B cell (primary cell): ENCODE data around the gene CD164. TPM values are rescaled to one million over a fixed set of nuclear protein-coding genes. Genes with fewer than 3 reads are reported as not detected.

ENCODE experiments used
- ATAC-seq: fragments of 200-7000 bp; cut with Tn5 transposase; one replicate; pipeline ENCODE4 v1.10.0; 2021; ENCODE audit warnings: low read depth, mild to moderate bottlenecking, moderate number of reproducible peaks, moderate library complexity
- CTCF ChIA-PET: fragments of 350-600 bp; sonication (Branson Sonifier 250); formaldehyde crosslinking; loops from one replicate; lab custom pipeline; 2021; ENCODE audit warnings: antibody characterized with exemption, inconsistent platforms; lab: Charles Lee
- POLR2A ChIA-PET: fragments of 350-600 bp; sonication (Branson Sonifier 250); formaldehyde crosslinking; loops from one replicate; lab custom pipeline; 2021; ENCODE audit warnings: antibody characterized with exemption; lab: Charles Lee
- DNase-seq: peaks from one replicate; pipeline ENCODE4 v3.0.0; 2013
- H2AFZ ChIP-seq: 2 replicates; pipeline ENCODE4 v1.6.1; 2012; ENCODE audit warnings: mild to moderate bottlenecking, low read depth, low read length; ENCODE audit not compliant: insufficient read depth, poor library complexity, severe bottlenecking
- H3K27ac ChIP-seq, 2 donors: 1 replicate in 1 of 2; 2 replicates in 1 of 2; pipeline ENCODE4 v1.5.1; 2012 to 2013; ENCODE audit warnings: low read length in 2 of 2, mild to moderate bottlenecking in 2 of 2, moderate library complexity in 1 of 2
- H3K27me3 ChIP-seq, 4 experiments: fragments of 200-600 bp in 1 of 4; sonication (generic) in 1 of 4; replicated peaks in 1 of 4; 1 replicate in 2 of 4; 2 replicates in 2 of 4; pipeline versions ENCODE4 v1.6.1 to v1.7.0; 2013 to 2016; ENCODE audit warnings: low read length in 3 of 4, mild to moderate bottlenecking in 2 of 4, mixed read lengths in 1 of 4, moderate library complexity in 1 of 4; ENCODE audit not compliant: insufficient read depth in 4 of 4, control insufficient read depth in 3 of 4; ENCODE audit errors: control extremely low read depth in 1 of 4
- H3K36me3 ChIP-seq, 2 experiments: replicated peaks in 1 of 2; 1 replicate in 1 of 2; 2 replicates in 1 of 2; pipeline versions ENCODE4 v1.6.1 to v1.7.1; 2013; ENCODE audit warnings: low read length in 1 of 2; ENCODE audit not compliant: insufficient read depth in 2 of 2, control insufficient read depth in 1 of 2; ENCODE audit errors: control extremely low read depth in 1 of 2, extremely low read depth in 1 of 2
- H3K4me1 ChIP-seq, 2 donors: fragments of 200-600 bp in 1 of 2; sonication (generic) in 1 of 2; 1 replicate in 1 of 2; 2 replicates in 1 of 2; pipeline versions ENCODE4 v1.5.1 to v1.6.1; 2013 to 2017; ENCODE audit warnings: low read length in 2 of 2; ENCODE audit not compliant: control insufficient read depth in 2 of 2, insufficient read depth in 2 of 2
- H3K4me2 ChIP-seq: replicated peaks from 2 replicates; pipeline ENCODE3; 2012; ENCODE audit warnings: mild to moderate bottlenecking, low read depth, low read length; ENCODE audit not compliant: poor library complexity, severe bottlenecking
- H3K4me3 ChIP-seq, 5 experiments: fragments of 200-600 bp in 1 of 5; sonication (generic) in 1 of 5; 1 replicate in 3 of 5; 2 replicates in 2 of 5; pipeline versions ENCODE4 v1.5.1 to v1.7.0; 2011 to 2016; ENCODE audit warnings: low read length in 4 of 5, mild to moderate bottlenecking in 4 of 5, low read depth in 2 of 5, control low read depth in 1 of 5, moderate library complexity in 1 of 5; ENCODE audit not compliant: insufficient read depth in 1 of 5; ENCODE audit errors: control extremely low read depth in 1 of 5, extremely low read depth in 1 of 5
- H3K79me2 ChIP-seq: fragments of 200-600 bp; sonication (generic); one replicate; pipeline ENCODE4 v1.6.0; 2016; ENCODE audit warnings: low read length; ENCODE audit not compliant: control insufficient read depth, insufficient read depth
- H3K9ac ChIP-seq: fragments of 200-600 bp; sonication (generic); 2 replicates; pipeline ENCODE4 v1.6.1; 2017; ENCODE audit warnings: mild to moderate bottlenecking, low read length, moderate library complexity
- H3K9me3 ChIP-seq, 3 donors: one replicate each; pipeline versions ENCODE4 v1.6.1 to v1.7.1; 2013; ENCODE audit warnings: low read length in 2 of 3; ENCODE audit not compliant: control insufficient read depth in 2 of 3, insufficient read depth in 1 of 3; ENCODE audit errors: control extremely low read depth in 1 of 3
- H4K20me1 ChIP-seq: 2 replicates; pipeline ENCODE4 v1.6.0; 2012; ENCODE audit warnings: mild to moderate bottlenecking, low read length; ENCODE audit not compliant: insufficient read depth, control insufficient read depth, poor library complexity, severe bottlenecking
- H3K27ac Mint-ChIP-seq: one replicate; pipeline ENCODE4 v1.8.0; 2021; ENCODE audit warnings: mixed read lengths
- H3K27me3 Mint-ChIP-seq: one replicate; pipeline ENCODE4 v1.8.0; 2021; ENCODE audit warnings: mixed read lengths
- H3K4me1 Mint-ChIP-seq: one replicate; pipeline ENCODE4 v1.8.0; 2021; ENCODE audit warnings: mixed read lengths
- H3K4me3 Mint-ChIP-seq: one replicate; pipeline ENCODE4 v1.8.0; 2021; ENCODE audit warnings: mixed read lengths
- H3K9me3 Mint-ChIP-seq: one replicate; pipeline ENCODE4 v1.8.0; 2022; ENCODE audit warnings: mixed read lengths; ENCODE audit not compliant: insufficient read depth
- EZH2 ChIP-seq: IDR thresholded peaks from 2 replicates; pipeline ENCODE4 v1.6.1; 2012; ENCODE audit warnings: borderline replicate concordance, low read depth, mild to moderate bottlenecking, moderate library complexity, low read length; ENCODE audit not compliant: insufficient read depth, poor library complexity, severe bottlenecking
- WGBS: methylation state at CpG from one replicate; pipeline ENCODE4 v1.1.5; 2013; ENCODE audit warnings: missing lambda C conversion rate; ENCODE audit not compliant: insufficient coverage; 5-methylcytosine and 5-hydroxymethylcytosine counted together
- intact Hi-C: fragments of 100-400 bp; cut with micrococcal nuclease; formaldehyde crosslinking; loops from one replicate; pipeline ENCODE4 v1.10.0; 2022
- polyA plus RNA-seq: library from polyadenylated mRNA; depleted of rRNA; stranded (reverse); fragments of >200 nt; gene quantifications from 2 replicates; pipeline ENCODE4 v1.2.3, GENCODE V29; 2012
- total RNA-seq, 2 donors: library from RNA; stranded (reverse); fragments of 120-200 nt in 1 of 2; gene quantifications; 1 replicate in 1 of 2; 2 replicates in 1 of 2; pipeline versions ENCODE4 v1.2.3 to v1.2.4, GENCODE V29; 2013 to 2022
- TF ChIP-seq, protein P1 (sequence below): fragments of 200-600 bp; IDR thresholded peaks from one replicate; pipeline ENCODE4 v1.8.0; 2022; ENCODE audit warnings: antibody characterized with exemption, mild to moderate bottlenecking

CD164 gene
- total and polyA plus RNA-seq, 2 donors (not counting 1 experiment from before 2014, with no cell fraction given): 63.4 to 184 TPM

DNA sequence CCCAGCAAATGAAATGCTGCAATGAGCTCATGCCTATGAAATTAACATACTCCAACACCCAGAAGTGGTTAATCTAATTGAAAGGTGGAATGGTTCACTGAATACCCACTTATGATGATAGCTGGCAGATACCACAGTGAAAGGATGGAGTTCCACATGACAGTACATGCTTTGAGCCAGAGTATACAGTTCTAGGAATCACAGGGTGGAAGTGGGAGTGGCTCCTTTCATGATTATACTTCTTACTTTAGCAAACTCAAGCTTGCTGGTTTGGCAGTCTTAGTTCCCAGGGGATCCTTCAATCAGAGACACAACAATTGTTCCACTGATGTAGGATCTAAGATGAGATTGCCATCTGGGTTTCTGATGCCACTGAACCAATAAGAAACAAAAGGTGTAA, 21.5 kb downstream of the CD164 start:
- H3K4me2 ChIP-seq: no peak overlapping the region
- peaks cover 27% of the 10 kb centered on the region for H3K79me2 ChIP-seq
- H3K4me1 Mint-ChIP-seq: peaks cover 28% of the 10 kb centered on the region
- H3K36me3 ChIP-seq: peaks cover 4 to 63% of the 10 kb centered on the region in 2 experiments
- no peak overlapping the region for H3K4me3 ChIP-seq
- POLR2A ChIA-PET: interaction anchor here (0.6 kb wide), 1 partner anchor 1047 kb away, joined by 4 read pairs; no protein-coding TSS in a partner anchor
- ATAC-seq (no peak), DNase-seq (no peak)
- peaks cover 3 to 7% of the 10 kb centered on the region in 2 donors for H3K4me1 ChIP-seq
- CTCF ChIA-PET: interaction anchor here (0.6 to 1.4 kb wide), 2 partner anchors 22 to 1033 kb away, joined by 4 to 5 read pairs; partner anchors contain the start of gene CD164
- no peak overlapping the region for H3K4me3 Mint-ChIP-seq
- H3K27me3 Mint-ChIP-seq: no peaks in the 10 kb centered on the region
- H3K9me3 ChIP-seq: peaks cover 3 to 14% (median 3%) of the 10 kb centered on the region in 3 donors
- intact Hi-C loops: no loop called here
- H3K27ac ChIP-seq: no peak overlapping the region
- H3K27me3 ChIP-seq: no peaks in the 10 kb centered on the region
- no peaks in the 10 kb centered on the region for H3K9me3 Mint-ChIP-seq
- no peak for TF ChIP-seq EZH2
- TF ChIP-seq, protein P1, sequence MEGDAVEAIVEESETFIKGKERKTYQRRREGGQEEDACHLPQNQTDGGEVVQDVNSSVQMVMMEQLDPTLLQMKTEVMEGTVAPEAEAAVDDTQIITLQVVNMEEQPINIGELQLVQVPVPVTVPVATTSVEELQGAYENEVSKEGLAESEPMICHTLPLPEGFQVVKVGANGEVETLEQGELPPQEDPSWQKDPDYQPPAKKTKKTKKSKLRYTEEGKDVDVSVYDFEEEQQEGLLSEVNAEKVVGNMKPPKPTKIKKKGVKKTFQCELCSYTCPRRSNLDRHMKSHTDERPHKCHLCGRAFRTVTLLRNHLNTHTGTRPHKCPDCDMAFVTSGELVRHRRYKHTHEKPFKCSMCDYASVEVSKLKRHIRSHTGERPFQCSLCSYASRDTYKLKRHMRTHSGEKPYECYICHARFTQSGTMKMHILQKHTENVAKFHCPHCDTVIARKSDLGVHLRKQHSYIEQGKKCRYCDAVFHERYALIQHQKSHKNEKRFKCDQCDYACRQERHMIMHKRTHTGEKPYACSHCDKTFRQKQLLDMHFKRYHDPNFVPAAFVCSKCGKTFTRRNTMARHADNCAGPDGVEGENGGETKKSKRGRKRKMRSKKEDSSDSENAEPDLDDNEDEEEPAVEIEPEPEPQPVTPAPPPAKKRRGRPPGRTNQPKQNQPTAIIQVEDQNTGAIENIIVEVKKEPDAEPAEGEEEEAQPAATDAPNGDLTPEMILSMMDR: no peak
- no peak overlapping the region for H3K9ac ChIP-seq
- H4K20me1 ChIP-seq: peaks cover 57% of the 10 kb centered on the region
- H3K27ac Mint-ChIP-seq: no peak overlapping the region
- no peak overlapping the region for H2AFZ ChIP-seq

DNA sequence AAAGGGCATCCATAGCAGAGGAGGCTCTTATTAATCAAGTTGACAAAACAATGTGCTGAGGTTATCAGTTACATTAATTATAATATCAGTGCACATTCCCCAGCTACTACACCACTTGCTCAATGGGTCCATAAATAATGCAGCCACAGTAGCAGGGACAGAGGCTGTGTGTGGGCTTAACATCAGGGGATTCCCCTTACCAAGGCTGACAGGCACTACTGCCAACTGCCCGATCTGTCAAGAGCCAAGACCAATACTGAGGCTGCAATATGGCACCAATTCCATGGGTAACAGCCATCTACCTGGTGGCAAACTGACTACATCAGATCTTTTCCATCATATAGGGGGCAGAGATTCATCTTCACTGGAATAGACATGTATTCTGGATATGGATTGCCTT, 22.0 kb downstream of the CD164 start:
- Histone ChIP-seq H3K27ac (no peak overlapping the region), H4K20me1 (peaks cover 57% of the 10 kb centered on the region), H3K9ac (no peak overlapping the region), H3K27me3 (no peaks in the 10 kb centered on the region), H2AFZ (no peak overlapping the region), H3K36me3 (peaks cover 4 to 61% of the 10 kb centered on the region in 2 experiments), H3K4me3 (no peak overlapping the region), H3K4me2 (no peak overlapping the region), H3K9me3 (peaks cover 3 to 15% (median 4%) of the 10 kb centered on the region in 3 donors), H3K79me2 (peaks cover 27% of the 10 kb centered on the region), H3K4me1 (peaks cover 3 to 7% of the 10 kb centered on the region in 2 donors)
- intact Hi-C loops: no loop called here
- ATAC-seq (no peak), DNase-seq (no peak)
- POLR2A ChIA-PET: interaction anchor here (0.6 kb wide), 1 partner anchor 1046 kb away, joined by 4 read pairs; no protein-coding TSS in a partner anchor
- H3K27ac Mint-ChIP-seq: peak overlapping the region; percentile 29
- 80% methylated on average over 1 of the region's 1 CpG for WGBS
- H3K4me3 Mint-ChIP-seq: no peak overlapping the region
- no peaks in the 10 kb centered on the region for H3K9me3 Mint-ChIP-seq
- H3K4me1 Mint-ChIP-seq: peaks cover 28% of the 10 kb centered on the region
- CTCF ChIA-PET: interaction anchor here (0.5 to 1.4 kb wide), 2 partner anchors 22 to 457 kb away, joined by 3 to 5 read pairs; partner anchors contain the start of gene CD164
- H3K27me3 Mint-ChIP-seq: no peaks in the 10 kb centered on the region
- TF ChIP-seq, protein P1: no peak
- no peak for TF ChIP-seq EZH2
